WTC11 (cell line): ENCODE measurements around the gene SLK. TPM values are rescaled to one million over a fixed set of nuclear protein-coding genes. Genes with fewer than 3 reads are reported as not detected.

Experiments used
- ATAC-seq: fragments of 200-7000 bp; cut with Tn5 transposase; 2 replicates; pipeline ENCODE4 v1.10.0; 2021; ENCODE audit warnings: mild to moderate bottlenecking, moderate library complexity
- CTCF ChIA-PET: fragments of 300-600 bp; sonication (Branson Sonifier 250); formaldehyde crosslinking; loops from one replicate; lab custom pipeline; 2021; ENCODE audit warnings: antibody characterized with exemption; lab: Charles Lee
- POLR2A ChIA-PET: fragments of 350-600 bp; sonication (Branson Sonifier 250); formaldehyde crosslinking; loops from one replicate; lab custom pipeline; 2021; ENCODE audit warnings: antibody characterized with exemption; lab: Charles Lee
- DNase-seq: peaks from one replicate; pipeline ENCODE4 v3.0.0; 2021; ENCODE audit warnings: low spot score
- H3K27ac Mint-ChIP-seq: 2 replicates; pipeline ENCODE4 v1.8.0; 2021; ENCODE audit warnings: mixed read lengths
- H3K27me3 Mint-ChIP-seq: 2 replicates; pipeline ENCODE4 v1.8.0; 2021; ENCODE audit warnings: low read depth, mild to moderate bottlenecking, moderate library complexity, mixed read lengths
- H3K36me3 Mint-ChIP-seq: 2 replicates; pipeline ENCODE4 v1.8.0; 2021; ENCODE audit warnings: mixed read lengths
- H3K4me1 Mint-ChIP-seq: 2 replicates; pipeline ENCODE4 v1.8.0; 2022; ENCODE audit warnings: mixed read lengths
- H3K4me3 Mint-ChIP-seq: 2 replicates; pipeline ENCODE4 v1.8.0; 2021; ENCODE audit warnings: mild to moderate bottlenecking, moderate library complexity, mixed read lengths
- H3K9me3 Mint-ChIP-seq: 2 replicates; pipeline ENCODE4 v1.8.0; 2021; ENCODE audit warnings: mixed read lengths
- ATF1 ChIP-seq: sonication (generic); formaldehyde crosslinking; IDR thresholded peaks from 2 replicates; pipeline ENCODE4 v1.8.1; 2023; ENCODE audit warnings: mild to moderate bottlenecking, moderate library complexity, missing genetic modification reagents
- CREB1 ChIP-seq: sonication (generic); formaldehyde crosslinking; IDR thresholded peaks from 2 replicates; pipeline ENCODE4 v1.8.0; 2023; ENCODE audit warnings: mild to moderate bottlenecking, missing genetic modification reagents
- E2F5 ChIP-seq: sonication (generic); formaldehyde crosslinking; IDR thresholded peaks from 2 replicates; pipeline ENCODE4 v1.8.1; 2022; ENCODE audit warnings: mild to moderate bottlenecking, moderate library complexity, missing genetic modification reagents
- ELF4 ChIP-seq: sonication (generic); formaldehyde crosslinking; IDR thresholded peaks from 2 replicates; pipeline ENCODE4 v1.8.1; 2022; ENCODE audit warnings: low read depth, mild to moderate bottlenecking, moderate library complexity, missing genetic modification reagents
- HMGA2 ChIP-seq: fragments of 250-450 bp; sonication (Bioruptor Pico); IDR thresholded peaks from 2 replicates; pipeline ENCODE4 v1.4.0; 2021; ENCODE audit warnings: mild to moderate bottlenecking, moderate library complexity
- IRF2 ChIP-seq: sonication (generic); formaldehyde crosslinking; IDR thresholded peaks from 2 replicates; pipeline ENCODE4 v1.8.0; 2022; ENCODE audit warnings: low read depth, missing genetic modification reagents, borderline replicate concordance
- MYBL2 ChIP-seq: sonication (generic); formaldehyde crosslinking; IDR thresholded peaks from 2 replicates; pipeline ENCODE4 v1.8.1; 2023; ENCODE audit warnings: mild to moderate bottlenecking, moderate library complexity, missing genetic modification reagents
- PRRX2 ChIP-seq: fragments of 250-450 bp; sonication (Bioruptor Pico); IDR thresholded peaks from 2 replicates; pipeline ENCODE4 v1.8.0; 2021; ENCODE audit warnings: mild to moderate bottlenecking
- SMAD3 ChIP-seq: sonication (generic); formaldehyde crosslinking; IDR thresholded peaks from 2 replicates; pipeline ENCODE4 v1.8.0; 2022; ENCODE audit warnings: missing genetic modification reagents, mild to moderate bottlenecking, borderline replicate concordance
- ZNF121 ChIP-seq: sonication (generic); formaldehyde crosslinking; IDR thresholded peaks from 2 replicates; pipeline ENCODE4 v1.8.0; 2023; ENCODE audit warnings: missing genetic modification reagents
- ZNF138 ChIP-seq: sonication (generic); formaldehyde crosslinking; conservative IDR thresholded peaks from 2 replicates; pipeline ENCODE4 v1.8.1; 2022; ENCODE audit warnings: mild to moderate bottlenecking, moderate library complexity, missing genetic modification reagents
- ZNF263 ChIP-seq: sonication (generic); formaldehyde crosslinking; IDR thresholded peaks from 2 replicates; pipeline ENCODE4 v1.8.1; 2022; ENCODE audit warnings: low read depth, mild to moderate bottlenecking, moderate library complexity, missing genetic modification reagents
- ZNF317 ChIP-seq: sonication (generic); formaldehyde crosslinking; IDR thresholded peaks from 2 replicates; pipeline ENCODE4 v1.8.1; 2023; ENCODE audit warnings: low read depth, mild to moderate bottlenecking, moderate library complexity, missing genetic modification reagents, borderline replicate concordance
- total RNA-seq: library from RNA; stranded (reverse); gene quantifications from 3 replicates; pipeline ENCODE4 v1.2.3, GENCODE V29; 2021
- TF ChIP-seq, protein P1 (sequence below): sonication (generic); formaldehyde crosslinking; IDR thresholded peaks from 2 replicates; pipeline ENCODE4 v1.8.0; 2023; ENCODE audit warnings: missing genetic modification reagents, mild to moderate bottlenecking, borderline replicate concordance
- TF ChIP-seq, protein P2 (sequence below): sonication (generic); formaldehyde crosslinking; IDR thresholded peaks from 2 replicates; pipeline ENCODE4 v1.8.0; 2022; ENCODE audit warnings: missing genetic modification reagents
- TF ChIP-seq, protein P3 (sequence below): sonication (generic); formaldehyde crosslinking; IDR thresholded peaks from 2 replicates; pipeline ENCODE4 v1.8.0; 2022; ENCODE audit warnings: mild to moderate bottlenecking, missing genetic modification reagents

The SLK gene
- total RNA-seq, 1 experiment from 2014 or later = 19.2 TPM

DNA sequence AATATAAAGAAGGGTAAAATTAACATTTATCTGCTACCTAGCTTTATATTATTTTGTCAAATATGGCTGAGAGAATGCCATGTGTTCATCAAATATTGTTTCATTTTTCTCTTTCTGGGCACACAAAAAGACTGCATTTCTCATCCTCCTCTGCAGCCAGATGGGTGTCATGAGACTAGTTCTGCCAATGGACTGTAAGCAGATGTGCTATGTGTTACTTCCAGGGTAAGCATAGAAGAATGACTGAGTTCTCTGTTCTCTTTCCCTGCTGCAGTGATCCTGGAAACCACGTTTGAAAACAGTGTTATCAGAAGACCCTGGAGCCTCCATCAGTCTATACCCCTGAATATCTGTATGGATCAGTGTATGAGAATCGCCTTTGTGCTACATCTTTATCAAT is 24.1 kb upstream of the SLK start:
- H3K4me3 Mint-ChIP-seq = no peak overlapping the region
- no peak overlapping the region for H3K27ac Mint-ChIP-seq
- no peaks in the 10 kb centered on the region for H3K36me3 Mint-ChIP-seq
- no peaks in the 10 kb centered on the region for H3K9me3 Mint-ChIP-seq
- ATAC-seq (no peak), DNase-seq (no peak)
- H3K27me3 Mint-ChIP-seq = no peaks in the 10 kb centered on the region
- POLR2A ChIA-PET = no interaction called here
- no peak for TF ChIP-seq MYBL2 (CRISPR knock-in tag)
- TF ChIP-seq HMGA2 (CRISPR knock-in tag) = no peak
- TF ChIP-seq ZNF317 (CRISPR knock-in tag) = no peak
- no peak for TF ChIP-seq ZNF263 (CRISPR knock-in tag)
- TF ChIP-seq, protein P1, sequence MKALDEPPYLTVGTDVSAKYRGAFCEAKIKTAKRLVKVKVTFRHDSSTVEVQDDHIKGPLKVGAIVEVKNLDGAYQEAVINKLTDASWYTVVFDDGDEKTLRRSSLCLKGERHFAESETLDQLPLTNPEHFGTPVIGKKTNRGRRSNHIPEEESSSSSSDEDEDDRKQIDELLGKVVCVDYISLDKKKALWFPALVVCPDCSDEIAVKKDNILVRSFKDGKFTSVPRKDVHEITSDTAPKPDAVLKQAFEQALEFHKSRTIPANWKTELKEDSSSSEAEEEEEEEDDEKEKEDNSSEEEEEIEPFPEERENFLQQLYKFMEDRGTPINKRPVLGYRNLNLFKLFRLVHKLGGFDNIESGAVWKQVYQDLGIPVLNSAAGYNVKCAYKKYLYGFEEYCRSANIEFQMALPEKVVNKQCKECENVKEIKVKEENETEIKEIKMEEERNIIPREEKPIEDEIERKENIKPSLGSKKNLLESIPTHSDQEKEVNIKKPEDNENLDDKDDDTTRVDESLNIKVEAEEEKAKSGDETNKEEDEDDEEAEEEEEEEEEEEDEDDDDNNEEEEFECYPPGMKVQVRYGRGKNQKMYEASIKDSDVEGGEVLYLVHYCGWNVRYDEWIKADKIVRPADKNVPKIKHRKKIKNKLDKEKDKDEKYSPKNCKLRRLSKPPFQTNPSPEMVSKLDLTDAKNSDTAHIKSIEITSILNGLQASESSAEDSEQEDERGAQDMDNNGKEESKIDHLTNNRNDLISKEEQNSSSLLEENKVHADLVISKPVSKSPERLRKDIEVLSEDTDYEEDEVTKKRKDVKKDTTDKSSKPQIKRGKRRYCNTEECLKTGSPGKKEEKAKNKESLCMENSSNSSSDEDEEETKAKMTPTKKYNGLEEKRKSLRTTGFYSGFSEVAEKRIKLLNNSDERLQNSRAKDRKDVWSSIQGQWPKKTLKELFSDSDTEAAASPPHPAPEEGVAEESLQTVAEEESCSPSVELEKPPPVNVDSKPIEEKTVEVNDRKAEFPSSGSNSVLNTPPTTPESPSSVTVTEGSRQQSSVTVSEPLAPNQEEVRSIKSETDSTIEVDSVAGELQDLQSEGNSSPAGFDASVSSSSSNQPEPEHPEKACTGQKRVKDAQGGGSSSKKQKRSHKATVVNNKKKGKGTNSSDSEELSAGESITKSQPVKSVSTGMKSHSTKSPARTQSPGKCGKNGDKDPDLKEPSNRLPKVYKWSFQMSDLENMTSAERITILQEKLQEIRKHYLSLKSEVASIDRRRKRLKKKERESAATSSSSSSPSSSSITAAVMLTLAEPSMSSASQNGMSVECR (CRISPR knock-in tag) = no peak
- no peak for TF ChIP-seq SMAD3 (CRISPR knock-in tag)
- TF ChIP-seq ELF4 (CRISPR knock-in tag) = no peak
- TF ChIP-seq E2F5 (CRISPR knock-in tag) = no peak
- TF ChIP-seq, protein P2, sequence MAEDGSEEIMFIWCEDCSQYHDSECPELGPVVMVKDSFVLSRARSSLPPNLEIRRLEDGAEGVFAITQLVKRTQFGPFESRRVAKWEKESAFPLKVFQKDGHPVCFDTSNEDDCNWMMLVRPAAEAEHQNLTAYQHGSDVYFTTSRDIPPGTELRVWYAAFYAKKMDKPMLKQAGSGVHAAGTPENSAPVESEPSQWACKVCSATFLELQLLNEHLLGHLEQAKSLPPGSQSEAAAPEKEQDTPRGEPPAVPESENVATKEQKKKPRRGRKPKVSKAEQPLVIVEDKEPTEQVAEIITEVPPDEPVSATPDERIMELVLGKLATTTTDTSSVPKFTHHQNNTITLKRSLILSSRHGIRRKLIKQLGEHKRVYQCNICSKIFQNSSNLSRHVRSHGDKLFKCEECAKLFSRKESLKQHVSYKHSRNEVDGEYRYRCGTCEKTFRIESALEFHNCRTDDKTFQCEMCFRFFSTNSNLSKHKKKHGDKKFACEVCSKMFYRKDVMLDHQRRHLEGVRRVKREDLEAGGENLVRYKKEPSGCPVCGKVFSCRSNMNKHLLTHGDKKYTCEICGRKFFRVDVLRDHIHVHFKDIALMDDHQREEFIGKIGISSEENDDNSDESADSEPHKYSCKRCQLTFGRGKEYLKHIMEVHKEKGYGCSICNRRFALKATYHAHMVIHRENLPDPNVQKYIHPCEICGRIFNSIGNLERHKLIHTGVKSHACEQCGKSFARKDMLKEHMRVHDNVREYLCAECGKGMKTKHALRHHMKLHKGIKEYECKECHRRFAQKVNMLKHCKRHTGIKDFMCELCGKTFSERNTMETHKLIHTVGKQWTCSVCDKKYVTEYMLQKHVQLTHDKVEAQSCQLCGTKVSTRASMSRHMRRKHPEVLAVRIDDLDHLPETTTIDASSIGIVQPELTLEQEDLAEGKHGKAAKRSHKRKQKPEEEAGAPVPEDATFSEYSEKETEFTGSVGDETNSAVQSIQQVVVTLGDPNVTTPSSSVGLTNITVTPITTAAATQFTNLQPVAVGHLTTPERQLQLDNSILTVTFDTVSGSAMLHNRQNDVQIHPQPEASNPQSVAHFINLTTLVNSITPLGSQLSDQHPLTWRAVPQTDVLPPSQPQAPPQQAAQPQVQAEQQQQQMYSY (CRISPR knock-in tag) = no peak
- TF ChIP-seq ATF1 (CRISPR knock-in tag) = no peak
- no peak for TF ChIP-seq IRF2 (CRISPR knock-in tag)
- TF ChIP-seq PRRX2 (CRISPR knock-in tag) = no peak
- TF ChIP-seq, protein P3, sequence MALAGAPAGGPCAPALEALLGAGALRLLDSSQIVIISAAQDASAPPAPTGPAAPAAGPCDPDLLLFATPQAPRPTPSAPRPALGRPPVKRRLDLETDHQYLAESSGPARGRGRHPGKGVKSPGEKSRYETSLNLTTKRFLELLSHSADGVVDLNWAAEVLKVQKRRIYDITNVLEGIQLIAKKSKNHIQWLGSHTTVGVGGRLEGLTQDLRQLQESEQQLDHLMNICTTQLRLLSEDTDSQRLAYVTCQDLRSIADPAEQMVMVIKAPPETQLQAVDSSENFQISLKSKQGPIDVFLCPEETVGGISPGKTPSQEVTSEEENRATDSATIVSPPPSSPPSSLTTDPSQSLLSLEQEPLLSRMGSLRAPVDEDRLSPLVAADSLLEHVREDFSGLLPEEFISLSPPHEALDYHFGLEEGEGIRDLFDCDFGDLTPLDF = no peak
- no peak for TF ChIP-seq ZNF138 (CRISPR knock-in tag)
- no peak for TF ChIP-seq ZNF121 (CRISPR knock-in tag)
- no peak for TF ChIP-seq CREB1 (CRISPR knock-in tag)
- no peaks in the 10 kb centered on the region for H3K4me1 Mint-ChIP-seq
- CTCF ChIA-PET = no interaction called here
